Measurements from ENCODE around the gene SGCE. TPM values are rescaled to one million over a fixed set of nuclear protein-coding genes. Genes with fewer than 3 reads are reported as not detected.

SGCE gene, protein sequence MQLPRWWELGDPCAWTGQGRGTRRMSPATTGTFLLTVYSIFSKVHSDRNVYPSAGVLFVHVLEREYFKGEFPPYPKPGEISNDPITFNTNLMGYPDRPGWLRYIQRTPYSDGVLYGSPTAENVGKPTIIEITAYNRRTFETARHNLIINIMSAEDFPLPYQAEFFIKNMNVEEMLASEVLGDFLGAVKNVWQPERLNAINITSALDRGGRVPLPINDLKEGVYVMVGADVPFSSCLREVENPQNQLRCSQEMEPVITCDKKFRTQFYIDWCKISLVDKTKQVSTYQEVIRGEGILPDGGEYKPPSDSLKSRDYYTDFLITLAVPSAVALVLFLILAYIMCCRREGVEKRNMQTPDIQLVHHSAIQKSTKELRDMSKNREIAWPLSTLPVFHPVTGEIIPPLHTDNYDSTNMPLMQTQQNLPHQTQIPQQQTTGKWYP
- 49.7 and 53.0 TPM in 2 replicates for total RNA-seq

DNA sequence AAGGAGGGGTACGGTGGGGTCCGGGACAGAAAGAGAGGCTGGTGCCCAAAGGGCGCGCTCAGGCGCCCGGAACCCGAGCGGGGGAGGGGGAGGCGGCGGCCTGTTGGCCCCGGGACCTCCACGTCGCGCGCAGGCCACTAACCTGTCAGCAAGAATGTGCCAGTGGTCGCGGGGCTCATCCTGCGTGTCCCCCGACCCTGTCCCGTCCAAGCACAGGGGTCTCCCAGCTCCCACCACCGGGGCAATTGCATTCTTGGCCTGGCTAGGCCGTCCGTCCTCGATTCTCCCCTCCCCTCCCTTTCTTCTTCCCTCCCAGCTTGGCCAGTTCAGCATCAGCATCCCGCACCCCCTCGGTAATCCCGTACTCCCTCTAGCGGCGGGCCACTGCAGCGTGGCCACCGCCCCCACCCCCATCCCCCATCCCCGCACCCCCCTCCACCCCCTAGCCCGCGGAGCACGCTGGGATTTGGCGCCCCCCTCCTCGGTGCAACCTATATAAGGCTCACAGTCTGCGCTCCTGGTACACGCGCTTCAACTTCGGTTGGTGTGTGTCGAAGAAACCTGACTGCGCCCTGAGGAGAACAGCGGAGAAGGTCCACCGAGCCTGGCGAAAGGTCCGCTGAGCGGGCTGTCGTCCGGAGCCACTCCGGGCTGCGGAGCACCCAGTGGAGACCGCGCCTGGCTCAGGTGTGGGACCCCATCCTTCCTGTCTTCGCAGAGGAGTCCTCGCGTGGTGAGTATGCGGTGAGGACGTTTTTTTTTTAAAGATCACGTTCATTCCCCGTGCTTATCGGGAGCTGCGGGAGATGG, at the start of gene SGCE:
Gene SGCE (minus strand): TSS at position 286 of the 810 bp plus-strand sequence. CDS start 35 bp downstream, at position 251.

Other genes with a start within 250 kb of the SGCE start
- 8.3 and 12.9 TPM in 2 replicates for gene CASD1, start 146.3 kb downstream of the SGCE start, total RNA-seq

Data from placental pericyte (primary cell).